ENCODE results near the gene UBE2G1. TPM values are rescaled to one million over a fixed set of nuclear protein-coding genes. Genes with fewer than 3 reads are reported as not detected.
"Not testable (repeated sequence)": the region's sequence is repeated elsewhere in the genome, so short reads cannot be mapped to it uniquely, and the experiment has no call there.

Gene UBE2G1
- total RNA-seq, 3 donors from 2014 or later (not counting 1 experiment from before 2014, with no cell fraction given) = 58.2 to 76.4 (median 64.7) TPM

DNA sequence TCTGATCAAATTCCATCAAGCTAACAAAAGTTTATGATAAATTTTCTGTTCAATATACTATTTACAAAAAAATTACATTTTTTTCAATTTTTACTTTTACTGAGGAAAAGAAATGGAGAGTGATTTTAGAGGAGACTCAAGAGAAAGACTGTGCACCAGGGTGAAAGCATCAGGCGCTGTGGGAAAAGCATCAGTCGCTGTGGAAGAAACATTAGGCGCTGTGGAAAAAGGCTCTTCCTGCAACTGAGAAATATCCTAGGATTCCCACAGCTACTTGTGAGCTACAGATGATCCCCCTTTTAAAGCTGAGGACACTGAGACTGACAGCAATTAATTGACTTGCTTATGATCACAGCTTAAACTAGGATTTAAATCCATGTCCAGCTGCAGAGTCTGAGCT lies 107.6 kb downstream of the UBE2G1 start:
- TF ChIP-seq, protein P1, sequence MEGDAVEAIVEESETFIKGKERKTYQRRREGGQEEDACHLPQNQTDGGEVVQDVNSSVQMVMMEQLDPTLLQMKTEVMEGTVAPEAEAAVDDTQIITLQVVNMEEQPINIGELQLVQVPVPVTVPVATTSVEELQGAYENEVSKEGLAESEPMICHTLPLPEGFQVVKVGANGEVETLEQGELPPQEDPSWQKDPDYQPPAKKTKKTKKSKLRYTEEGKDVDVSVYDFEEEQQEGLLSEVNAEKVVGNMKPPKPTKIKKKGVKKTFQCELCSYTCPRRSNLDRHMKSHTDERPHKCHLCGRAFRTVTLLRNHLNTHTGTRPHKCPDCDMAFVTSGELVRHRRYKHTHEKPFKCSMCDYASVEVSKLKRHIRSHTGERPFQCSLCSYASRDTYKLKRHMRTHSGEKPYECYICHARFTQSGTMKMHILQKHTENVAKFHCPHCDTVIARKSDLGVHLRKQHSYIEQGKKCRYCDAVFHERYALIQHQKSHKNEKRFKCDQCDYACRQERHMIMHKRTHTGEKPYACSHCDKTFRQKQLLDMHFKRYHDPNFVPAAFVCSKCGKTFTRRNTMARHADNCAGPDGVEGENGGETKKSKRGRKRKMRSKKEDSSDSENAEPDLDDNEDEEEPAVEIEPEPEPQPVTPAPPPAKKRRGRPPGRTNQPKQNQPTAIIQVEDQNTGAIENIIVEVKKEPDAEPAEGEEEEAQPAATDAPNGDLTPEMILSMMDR (IDR thresholded peaks at IDR 0.05) = no peak
- Mint-ChIP-seq H3K27me3 (ENCODE audit: low read depth in 2 of 2) (no peaks in the 10 kb centered on the region), H3K4me1 (peaks cover 41 to 46% of the 10 kb centered on the region in 2 donors), H3K36me3 (no peaks in the 10 kb centered on the region), H3K9me3 (no peaks in the 10 kb centered on the region), H3K27ac (no peak overlapping the region), H3K4me3 (no peak overlapping the region)
- intact Hi-C loops (cut with micrococcal nuclease) = no loop called here
- 96% methylated on average over 3 of the region's 3 CpGs for WGBS (ENCODE audit: insufficient coverage)
- Histone ChIP-seq H3K27me3 (ENCODE audit: control insufficient read depth, insufficient read depth, low read length) (no peaks in the 10 kb centered on the region), H3K27ac (ENCODE audit: low read length) (no peak overlapping the region), H3K36me3 (ENCODE audit: control insufficient read depth, insufficient read depth, low read length) (no peaks in the 10 kb centered on the region), H3K4me1 (ENCODE audit: control insufficient read depth, insufficient read depth, low read length) (peaks cover 19% of the 10 kb centered on the region), H3K9me3 (ENCODE audit: control insufficient read depth, insufficient read depth, low read length) (no peaks in the 10 kb centered on the region), H3K4me3 (ENCODE audit: low read length) (no peak overlapping the region)
- ATAC-seq = no peak
- no peak for DNase-seq

DNA sequence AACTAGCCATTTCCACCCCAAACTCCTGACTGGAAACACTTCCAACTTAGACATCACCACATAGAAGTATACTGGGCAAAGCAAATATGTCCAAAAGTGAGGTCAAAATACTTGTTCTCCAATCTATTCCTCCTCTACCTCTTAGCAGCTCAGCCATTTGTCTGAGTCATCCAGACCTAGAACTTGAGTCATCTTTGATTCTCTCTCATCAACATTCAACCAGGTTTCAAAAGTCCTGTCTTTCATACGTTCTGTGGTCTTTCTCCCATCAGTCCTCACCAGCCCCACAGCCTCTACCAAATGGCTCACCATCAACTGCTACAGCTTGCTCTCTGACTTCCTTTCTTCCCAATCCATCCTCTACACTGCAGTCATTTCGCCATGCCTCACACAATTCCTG lies 109.5 kb downstream of the UBE2G1 start:
- 83% methylated on average over 2 of the region's 2 CpGs for WGBS (ENCODE audit: insufficient coverage)
- H3K36me3 ChIP-seq (ENCODE audit: control insufficient read depth, insufficient read depth, low read length) = no peaks in the 10 kb centered on the region
- ATAC-seq = no peak
- H3K9me3 Mint-ChIP-seq = no peaks in the 10 kb centered on the region
- TF ChIP-seq, protein P1 (IDR thresholded peaks at IDR 0.05) = no peak
- H3K9me3 ChIP-seq (ENCODE audit: control insufficient read depth, insufficient read depth, low read length) = no peaks in the 10 kb centered on the region
- no peak overlapping the region for H3K4me3 ChIP-seq (ENCODE audit: low read length)
- H3K4me1 Mint-ChIP-seq = peaks cover 40 to 43% of the 10 kb centered on the region in 2 donors
- H3K4me1 ChIP-seq (ENCODE audit: control insufficient read depth, insufficient read depth, low read length) = peaks cover 6% of the 10 kb centered on the region
- H3K27ac Mint-ChIP-seq = peak overlapping the region in 1 of 2 donors; percentile 7
- no peaks in the 10 kb centered on the region for H3K27me3 ChIP-seq (ENCODE audit: control insufficient read depth, insufficient read depth, low read length)
- H3K36me3 Mint-ChIP-seq = no peaks in the 10 kb centered on the region
- no peak overlapping the region for H3K27ac ChIP-seq (ENCODE audit: low read length)
- no peak for DNase-seq
- H3K27me3 Mint-ChIP-seq (ENCODE audit: low read depth in 2 of 2) = no peaks in the 10 kb centered on the region
- no peak overlapping the region for H3K4me3 Mint-ChIP-seq
- intact Hi-C loops (cut with micrococcal nuclease) = no loop called here

DNA sequence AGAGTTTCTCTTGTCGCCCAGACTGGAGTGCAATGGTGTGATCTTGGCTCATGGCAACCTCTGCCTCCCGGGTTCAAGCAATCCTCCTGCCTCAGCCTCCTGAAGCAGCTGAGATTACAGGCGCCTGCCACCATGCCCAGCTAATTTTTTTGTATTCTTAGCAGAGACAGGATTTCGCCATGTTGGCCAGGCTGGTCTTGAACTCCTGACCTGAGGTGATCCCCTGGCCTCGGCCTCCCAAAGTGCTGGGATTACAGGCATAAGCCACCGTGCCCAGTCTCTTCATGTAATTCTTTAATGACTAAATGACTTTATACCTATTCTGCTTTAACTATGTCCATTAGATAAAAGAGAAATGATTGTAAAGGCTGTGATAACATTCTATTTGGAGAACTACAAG lies 111.2 kb downstream of the UBE2G1 start:
- H3K27me3 ChIP-seq (ENCODE audit: control insufficient read depth, insufficient read depth, low read length); H3K9me3 Mint-ChIP-seq; H3K4me1 ChIP-seq (ENCODE audit: control insufficient read depth, insufficient read depth, low read length); H3K27ac Mint-ChIP-seq; H3K27me3 Mint-ChIP-seq (ENCODE audit: low read depth in 2 of 2); DNase-seq; H3K4me3 ChIP-seq (ENCODE audit: low read length); H3K27ac ChIP-seq (ENCODE audit: low read length); H3K4me3 Mint-ChIP-seq; H3K9me3 ChIP-seq (ENCODE audit: control insufficient read depth, insufficient read depth, low read length); H3K36me3 Mint-ChIP-seq; ATAC-seq; intact Hi-C loops (cut with micrococcal nuclease); H3K36me3 ChIP-seq (ENCODE audit: control insufficient read depth, insufficient read depth, low read length): not testable (repeated sequence)
- peaks cover 42 to 44% of the 10 kb centered on the region in 2 donors for H3K4me1 Mint-ChIP-seq
- WGBS (ENCODE audit: insufficient coverage) = 97% methylated on average over 5 of the region's 6 CpGs

DNA sequence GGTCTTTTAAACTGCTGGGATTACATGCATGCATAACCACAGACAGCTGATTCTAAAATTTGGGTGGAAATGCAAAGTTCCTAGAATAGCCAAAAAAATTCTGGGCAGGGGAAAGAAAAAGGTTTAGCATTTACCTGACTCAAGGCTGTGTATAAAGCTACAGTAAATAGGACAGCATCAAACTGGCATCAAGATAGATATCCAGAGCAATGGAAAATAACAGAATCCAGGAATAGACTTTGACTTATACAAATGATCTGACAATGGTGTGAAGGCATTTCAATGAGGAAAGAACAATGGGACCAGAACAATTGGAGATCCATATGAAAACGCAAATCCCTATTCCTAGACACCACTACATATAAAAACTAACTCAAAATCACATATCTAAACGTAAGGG lies 115.6 kb downstream of the UBE2G1 start:
- H3K27me3 ChIP-seq (ENCODE audit: control insufficient read depth, insufficient read depth, low read length) = no peaks in the 10 kb centered on the region
- no peak overlapping the region for H3K4me3 Mint-ChIP-seq
- no peak for ATAC-seq
- no peaks in the 10 kb centered on the region for H3K36me3 Mint-ChIP-seq
- no peak overlapping the region for H3K27ac ChIP-seq (ENCODE audit: low read length)
- H3K9me3 Mint-ChIP-seq = no peaks in the 10 kb centered on the region
- H3K4me3 ChIP-seq (ENCODE audit: low read length) = no peak overlapping the region
- H3K4me1 Mint-ChIP-seq = peaks cover 46 to 49% of the 10 kb centered on the region in 2 donors
- TF ChIP-seq, protein P1 (IDR thresholded peaks at IDR 0.05) = no peak
- DNase-seq = no peak
- 88% methylated on average over 2 of the region's 2 CpGs for WGBS (ENCODE audit: insufficient coverage)
- H3K27me3 Mint-ChIP-seq (ENCODE audit: low read depth in 2 of 2) = no peaks in the 10 kb centered on the region
- intact Hi-C loops (cut with micrococcal nuclease) = no loop called here
- no peak overlapping the region for H3K27ac Mint-ChIP-seq
- H3K9me3 ChIP-seq (ENCODE audit: control insufficient read depth, insufficient read depth, low read length) = no peaks in the 10 kb centered on the region
- peaks cover 4% of the 10 kb centered on the region for H3K4me1 ChIP-seq (ENCODE audit: control insufficient read depth, insufficient read depth, low read length)
- H3K36me3 ChIP-seq (ENCODE audit: control insufficient read depth, insufficient read depth, low read length) = peaks cover 8% of the 10 kb centered on the region

All from natural killer cell (primary cell).